ENCODE measurements around the gene SMCO2.

Gene SMCO2

GRCh38 chr12:27527512-27527911, 81.0 kb downstream of the SMCO2 start:
- no peak for TF ChIP-seq CTCF (IDR thresholded peaks at IDR 0.05; ENCODE audit: insufficient read depth, low read length, missing control alignments)
- no peak overlapping the region for H3K4me3 ChIP-seq (ENCODE audit: low read depth, low read length)
- POLR2A ChIA-PET: no interaction called here
- DNase-seq (ENCODE audit: low read depth, low spot score): no peak
- CTCF ChIA-PET: interaction anchor here (1.5 kb wide), 1 partner anchor 108 kb away, joined by 5 read pairs; no protein-coding TSS in a partner anchor

- ChIA-PET POLR2A (no interaction called here), CTCF (interaction anchor here (1.5 kb wide), 1 partner anchor 107 kb away, joined by 5 read pairs; no protein-coding TSS in a partner anchor)
- H3K4me3 ChIP-seq (ENCODE audit: low read depth, low read length): no peak overlapping the region
- TF ChIP-seq CTCF (IDR thresholded peaks at IDR 0.05; ENCODE audit: insufficient read depth, low read length, missing control alignments): no peak
- DNase-seq (ENCODE audit: low read depth, low spot score): no peak
These were observed 82.3 kb downstream of the SMCO2 start for GRCh38 chr12:27528788-27529187.

GRCh38 chr12:27530157-27530922, 83.8 kb downstream of the SMCO2 start:
- no peak for DNase-seq (ENCODE audit: low read depth, low spot score)
- POLR2A ChIA-PET: no interaction called here
- H3K4me3 ChIP-seq (ENCODE audit: low read depth, low read length): no peak overlapping the region

GRCh38 chr12:27531896-27532295, 85.4 kb downstream of the SMCO2 start:
- no peak for DNase-seq (ENCODE audit: low read depth, low spot score)
- POLR2A ChIA-PET: no interaction called here
- CTCF ChIA-PET: interaction anchor here (1.0 to 1.7 kb wide), 6 partner anchors 9 to 121 kb away, joined by 3 to 4 read pairs (median 4); no protein-coding TSS in a partner anchor

More at GRCh38 chr12:27530157-27530922, 83.8 kb downstream of the SMCO2 start:
- no peak for TF ChIP-seq CTCF (IDR thresholded peaks at IDR 0.05; ENCODE audit: insufficient read depth, low read length, missing control alignments)
- CTCF ChIA-PET: interaction anchor here (1.2 to 1.7 kb wide), 4 partner anchors 11 to 122 kb away, joined by 3 to 4 read pairs (median 4); no protein-coding TSS in a partner anchor

GRCh38 chr12:27534060-27534764, 87.7 kb downstream of the SMCO2 start:
- POLR2A ChIA-PET: no interaction called here
- TF ChIP-seq CTCF (IDR thresholded peaks at IDR 0.05; ENCODE audit: insufficient read depth, low read length, missing control alignments): no peak
- CTCF ChIA-PET: interaction anchor here (1.1 to 1.3 kb wide), 2 partner anchors 10 to 26 kb away, joined by 3 to 4 read pairs; partner anchors contain the start of gene PPFIBP1
- no peak overlapping the region for H3K4me3 ChIP-seq (ENCODE audit: low read depth, low read length)
- no peak for DNase-seq (ENCODE audit: low read depth, low spot score)

More at GRCh38 chr12:27531896-27532295, 85.4 kb downstream of the SMCO2 start:
- H3K4me3 ChIP-seq (ENCODE audit: low read depth, low read length): no peak overlapping the region
- no peak for TF ChIP-seq CTCF (IDR thresholded peaks at IDR 0.05; ENCODE audit: insufficient read depth, low read length, missing control alignments)

GRCh38 chr12:27534765-27535161, 88.2 kb downstream of the SMCO2 start:
- no peak overlapping the region for H3K4me3 ChIP-seq (ENCODE audit: low read depth, low read length)
- DNase-seq (ENCODE audit: low read depth, low spot score): no peak
- CTCF ChIA-PET: interaction anchor here (1.1 to 1.3 kb wide), 2 partner anchors 10 to 26 kb away, joined by 3 to 4 read pairs; partner anchors contain the start of gene PPFIBP1
- POLR2A ChIA-PET: no interaction called here
- TF ChIP-seq CTCF (IDR thresholded peaks at IDR 0.05; ENCODE audit: insufficient read depth, low read length, missing control alignments): no peak
